ENCODE results near the gene PCDHB16.
"Not testable (repeated sequence)": the region's sequence is repeated elsewhere in the genome, so short reads cannot be mapped to it uniquely, and the experiment has no call there.

PCDHB16 gene

DNA sequence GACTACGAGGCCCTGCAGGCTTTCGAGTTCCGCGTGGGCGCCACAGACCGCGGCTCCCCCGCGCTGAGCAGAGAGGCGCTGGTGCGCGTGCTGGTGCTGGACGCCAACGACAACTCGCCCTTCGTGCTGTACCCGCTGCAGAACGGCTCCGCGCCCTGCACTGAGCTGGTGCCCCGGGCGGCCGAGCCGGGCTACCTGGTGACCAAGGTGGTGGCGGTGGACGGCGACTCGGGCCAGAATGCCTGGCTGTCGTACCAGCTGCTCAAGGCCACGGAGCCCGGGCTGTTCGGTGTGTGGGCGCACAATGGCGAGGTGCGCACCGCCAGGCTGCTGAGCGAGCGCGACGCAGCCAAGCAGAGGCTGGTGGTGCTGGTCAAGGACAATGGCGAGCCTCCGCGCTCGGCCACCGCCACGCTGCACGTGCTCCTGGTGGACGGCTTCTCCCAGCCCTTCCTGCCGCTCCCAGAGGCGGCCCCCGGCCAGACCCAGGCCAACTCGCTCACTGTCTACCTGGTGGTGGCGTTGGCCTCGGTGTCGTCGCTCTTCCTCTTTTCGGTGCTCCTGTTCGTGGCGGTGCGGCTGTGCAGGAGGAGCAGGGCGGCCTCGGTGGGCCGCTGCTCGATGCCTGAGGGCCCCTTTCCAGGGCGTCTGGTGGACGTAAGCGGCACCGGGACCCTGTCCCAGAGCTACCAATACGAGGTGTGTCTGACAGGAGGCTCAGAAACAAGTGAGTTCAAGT lies 2.1 kb downstream of the PCDHB16 start:
- DNase-seq (ENCODE audit: low spot score), result not testable (repeated sequence)

DNA sequence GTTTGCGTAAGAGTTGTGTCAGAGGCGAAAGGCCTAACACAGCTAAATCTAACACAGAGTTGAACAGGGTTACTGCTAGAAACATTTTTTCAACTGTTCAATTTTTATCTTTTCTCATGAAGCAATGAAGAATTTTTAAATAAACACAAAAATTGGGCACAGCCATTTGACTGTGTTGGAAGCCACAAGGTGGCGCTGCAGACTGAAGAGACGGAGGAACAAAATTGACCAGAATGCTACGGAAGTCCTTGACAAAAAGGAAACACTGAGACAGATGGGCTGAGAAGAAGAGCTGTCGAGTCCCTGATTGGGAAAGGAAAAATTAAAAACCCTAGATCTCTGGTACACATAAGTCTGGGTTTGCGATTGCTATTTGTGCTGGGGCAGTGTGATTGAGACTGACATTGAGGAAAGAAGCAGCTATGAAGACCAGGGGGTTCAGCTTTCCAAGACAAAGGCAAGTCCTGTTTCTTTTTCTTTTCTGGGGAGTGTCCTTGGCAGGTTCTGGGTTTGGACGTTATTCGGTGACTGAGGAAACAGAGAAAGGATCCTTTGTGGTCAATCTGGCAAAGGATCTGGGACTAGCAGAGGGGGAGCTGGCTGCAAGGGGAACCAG lies 4.8 kb downstream of the PCDHB16 start, which contains the start of gene PCDHB9:
PCDHB9 (plus strand) TSS at position 265 of the 616 bp plus-strand sequence; CDS start at position 423, 158 bp downstream.
- DNase-seq (ENCODE audit: low spot score), result no peak

DNA sequence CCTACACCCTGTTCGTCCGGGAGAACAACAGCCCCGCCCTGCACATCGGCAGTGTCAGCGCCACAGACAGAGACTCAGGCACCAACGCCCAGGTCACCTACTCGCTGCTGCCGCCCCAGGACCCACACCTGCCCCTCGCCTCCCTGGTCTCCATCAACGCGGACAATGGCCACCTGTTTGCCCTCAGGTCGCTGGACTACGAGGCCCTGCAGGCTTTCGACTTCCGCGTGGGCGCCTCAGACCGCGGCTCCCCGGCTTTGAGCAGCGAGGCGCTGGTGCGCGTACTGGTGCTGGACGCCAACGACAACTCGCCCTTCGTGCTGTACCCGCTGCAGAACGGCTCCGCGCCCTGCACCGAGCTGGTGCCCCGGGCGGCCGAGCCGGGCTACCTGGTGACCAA lies 6.5 kb downstream of the PCDHB16 start:
- DNase-seq (ENCODE audit: low spot score), result not testable (repeated sequence)

GRCh38 chr5:141189131-141189530 lies 6.9 kb downstream of the PCDHB16 start:
- not testable (repeated sequence) for DNase-seq (ENCODE audit: low spot score)

DNA sequence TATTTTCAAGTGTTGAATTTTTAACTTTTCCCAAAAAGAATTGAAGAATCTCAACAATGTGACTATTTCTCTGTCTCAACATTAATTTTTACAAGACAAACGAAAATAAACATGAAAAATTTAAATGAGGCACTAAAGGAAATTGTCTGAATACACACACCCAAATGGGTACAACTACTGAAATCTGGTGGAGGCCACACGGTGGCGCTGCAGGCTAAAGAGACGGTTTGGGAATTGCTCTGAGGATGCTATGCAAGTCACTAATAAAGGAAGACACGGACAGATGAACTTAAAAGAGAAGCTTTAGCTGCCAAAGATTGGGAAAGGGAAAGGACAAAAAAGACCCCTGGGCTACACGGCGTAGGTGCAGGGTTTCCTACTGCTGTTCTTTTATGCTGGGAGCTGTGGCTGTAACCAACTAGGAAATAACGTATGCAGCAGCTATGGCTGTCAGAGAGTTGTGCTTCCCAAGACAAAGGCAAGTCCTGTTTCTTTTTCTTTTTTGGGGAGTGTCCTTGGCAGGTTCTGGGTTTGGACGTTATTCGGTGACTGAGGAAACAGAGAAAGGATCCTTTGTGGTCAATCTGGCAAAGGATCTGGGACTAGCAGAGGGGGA lies 10.0 kb downstream of the PCDHB16 start, which contains the start of gene PCDHB10:
PCDHB10 (plus strand) TSS at position 244 of the 616 bp plus-strand sequence; CDS start at position 444, 200 bp downstream.
- DNase-seq (ENCODE audit: low spot score), result no peak

DNA sequence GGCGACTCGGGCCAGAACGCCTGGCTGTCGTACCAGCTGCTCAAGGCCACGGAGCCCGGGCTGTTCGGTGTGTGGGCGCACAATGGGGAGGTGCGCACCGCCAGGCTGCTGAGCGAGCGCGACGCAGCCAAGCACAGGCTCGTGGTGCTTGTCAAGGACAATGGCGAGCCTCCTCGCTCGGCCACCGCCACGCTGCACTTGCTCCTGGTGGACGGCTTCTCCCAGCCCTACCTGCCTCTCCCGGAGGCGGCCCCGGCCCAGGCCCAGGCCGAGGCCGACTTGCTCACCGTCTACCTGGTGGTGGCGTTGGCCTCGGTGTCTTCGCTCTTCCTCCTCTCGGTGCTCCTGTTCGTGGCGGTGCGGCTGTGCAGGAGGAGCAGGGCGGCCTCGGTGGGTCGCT lies 12.1 kb downstream of the PCDHB16 start:
- not testable (repeated sequence) for DNase-seq (ENCODE audit: low spot score)

- no peak for DNase-seq (ENCODE audit: low spot score)
Measured at GRCh38 chr5:141196363-141196762, 14.2 kb downstream of the PCDHB16 start.

GRCh38 chr5:141199359-141200235 lies 17.4 kb downstream of the PCDHB16 start, which contains the start of gene PCDHB11:
Gene PCDHB11, plus strand, starts transcription at chr5:141199627. Its CDS starts 148 bp downstream, at chr5:141199775.
- no peak for DNase-seq (ENCODE audit: low spot score)

DNA sequence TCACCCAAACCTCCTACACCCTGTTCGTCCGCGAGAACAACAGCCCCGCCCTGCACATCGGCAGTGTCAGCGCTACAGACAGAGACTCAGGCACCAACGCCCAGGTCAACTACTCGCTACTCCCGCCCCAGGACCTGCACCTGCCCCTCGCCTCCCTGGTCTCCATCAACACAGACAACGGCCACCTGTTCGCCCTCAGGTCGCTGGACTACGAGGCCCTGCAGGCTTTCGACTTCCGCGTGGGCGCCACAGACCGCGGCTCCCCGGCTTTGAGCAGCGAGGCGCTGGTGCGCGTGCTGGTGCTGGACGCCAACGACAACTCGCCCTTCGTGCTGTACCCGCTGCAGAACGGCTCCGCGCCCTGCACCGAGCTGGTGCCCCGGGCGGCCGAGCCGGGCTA lies 18.9 kb downstream of the PCDHB16 start:
- not testable (repeated sequence) for DNase-seq (ENCODE audit: low spot score)

DNA sequence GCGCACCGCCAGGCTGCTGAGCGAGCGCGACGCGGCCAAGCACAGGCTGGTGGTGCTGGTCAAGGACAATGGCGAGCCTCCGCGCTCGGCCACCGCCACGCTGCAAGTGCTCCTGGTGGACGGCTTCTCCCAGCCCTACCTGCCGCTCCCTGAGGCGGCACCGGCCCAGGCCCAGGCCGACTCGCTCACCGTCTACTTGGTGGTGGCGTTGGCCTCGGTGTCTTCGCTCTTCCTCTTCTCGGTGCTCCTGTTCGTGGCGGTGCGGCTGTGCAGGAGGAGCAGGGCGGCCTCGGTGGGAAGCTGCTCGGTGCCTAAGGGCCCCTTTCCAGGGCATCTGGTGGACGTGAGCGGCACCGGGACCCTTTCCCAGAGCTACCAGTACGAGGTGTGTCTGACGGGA lies 19.5 kb downstream of the PCDHB16 start:
- not testable (repeated sequence) for DNase-seq (ENCODE audit: low spot score)

DNA sequence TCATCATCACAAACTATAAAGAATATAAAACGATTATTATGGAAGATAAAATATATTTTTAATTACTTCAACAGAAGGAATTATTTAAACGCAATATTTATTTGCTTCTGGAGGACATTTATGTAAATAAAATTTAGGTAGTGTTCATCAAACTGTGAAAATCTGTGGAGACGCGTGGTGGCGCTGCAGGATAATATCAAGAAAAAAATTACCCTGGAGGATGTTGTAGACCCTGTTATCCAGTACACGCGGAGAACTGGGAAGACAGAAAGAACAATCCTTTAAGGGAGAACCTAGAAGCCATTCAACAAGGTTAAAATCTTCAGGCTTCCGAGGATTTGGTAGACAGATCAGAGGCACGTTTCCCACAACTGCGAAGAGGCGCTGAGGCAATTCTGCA lies 26.3 kb downstream of the PCDHB16 start, which contains the start of gene PCDHB12:
PCDHB12 (plus strand) TSS at position 242 of the 400 bp plus-strand sequence. CDS start 189 bp downstream, outside the sequence.
- DNase-seq (ENCODE audit: low spot score), result no peak

DNA sequence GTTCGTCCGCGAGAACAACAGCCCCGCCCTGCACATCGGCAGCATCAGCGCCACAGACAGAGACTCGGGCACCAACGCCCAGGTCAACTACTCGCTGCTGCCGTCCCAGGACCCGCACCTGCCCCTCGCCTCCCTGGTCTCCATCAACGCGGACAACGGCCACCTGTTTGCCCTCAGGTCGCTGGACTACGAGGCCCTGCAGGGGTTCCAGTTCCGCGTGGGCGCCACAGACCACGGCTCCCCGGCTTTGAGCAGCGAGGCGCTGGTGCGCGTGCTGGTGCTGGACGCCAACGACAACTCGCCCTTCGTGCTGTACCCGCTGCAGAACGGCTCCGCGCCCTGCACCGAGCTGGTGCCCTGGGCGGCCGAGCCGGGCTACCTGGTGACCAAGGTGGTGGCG lies 28.1 kb downstream of the PCDHB16 start:
- DNase-seq (ENCODE audit: low spot score), result not testable (repeated sequence)

DNA sequence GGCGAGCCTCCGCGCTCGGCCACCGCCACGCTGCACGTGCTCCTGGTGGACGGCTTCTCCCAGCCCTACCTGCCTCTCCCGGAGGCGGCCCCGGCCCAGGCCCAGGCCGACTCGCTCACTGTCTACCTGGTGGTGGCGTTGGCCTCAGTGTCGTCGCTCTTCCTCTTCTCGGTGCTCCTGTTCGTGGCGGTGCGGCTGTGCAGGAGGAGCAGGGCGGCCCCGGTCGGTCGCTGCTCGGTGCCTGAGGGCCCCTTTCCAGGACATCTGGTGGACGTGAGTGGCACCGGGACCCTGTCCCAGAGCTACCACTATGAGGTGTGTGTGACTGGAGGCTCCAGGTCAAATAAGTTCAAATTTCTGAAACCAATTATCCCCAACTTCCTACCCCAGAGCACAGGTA lies 28.7 kb downstream of the PCDHB16 start:
- not testable (repeated sequence) for DNase-seq (ENCODE audit: low spot score)

- not testable (repeated sequence) for DNase-seq (ENCODE audit: low spot score)
Measured at GRCh38 chr5:141213656-141214339, 31.6 kb downstream of the PCDHB16 start, which contains the start of gene PCDHB13. Gene PCDHB13, plus strand, starts transcription at chr5:141213919. Its CDS starts 205 bp downstream, at chr5:141214124.

DNA sequence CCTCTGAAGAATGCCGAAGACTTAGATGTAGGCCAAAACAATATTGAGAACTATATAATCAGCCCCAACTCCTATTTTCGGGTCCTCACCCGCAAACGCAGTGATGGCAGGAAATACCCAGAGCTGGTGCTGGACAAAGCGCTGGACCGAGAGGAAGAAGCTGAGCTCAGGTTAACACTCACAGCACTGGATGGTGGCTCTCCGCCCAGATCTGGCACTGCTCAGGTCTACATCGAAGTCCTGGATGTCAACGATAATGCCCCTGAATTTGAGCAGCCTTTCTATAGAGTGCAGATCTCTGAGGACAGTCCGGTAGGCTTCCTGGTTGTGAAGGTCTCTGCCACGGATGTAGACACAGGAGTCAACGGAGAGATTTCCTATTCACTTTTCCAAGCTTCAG lies 32.4 kb downstream of the PCDHB16 start:
- DNase-seq (ENCODE audit: low spot score), result not testable (repeated sequence)

DNA sequence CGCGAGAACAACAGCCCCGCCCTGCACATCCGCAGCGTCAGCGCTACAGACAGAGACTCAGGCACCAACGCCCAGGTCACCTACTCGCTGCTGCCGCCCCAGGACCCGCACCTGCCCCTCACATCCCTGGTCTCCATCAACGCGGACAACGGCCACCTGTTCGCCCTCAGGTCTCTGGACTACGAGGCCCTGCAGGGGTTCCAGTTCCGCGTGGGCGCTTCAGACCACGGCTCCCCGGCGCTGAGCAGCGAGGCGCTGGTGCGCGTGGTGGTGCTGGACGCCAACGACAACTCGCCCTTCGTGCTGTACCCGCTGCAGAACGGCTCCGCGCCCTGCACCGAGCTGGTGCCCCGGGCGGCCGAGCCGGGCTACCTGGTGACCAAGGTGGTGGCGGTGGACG lies 33.3 kb downstream of the PCDHB16 start:
- not testable (repeated sequence) for DNase-seq (ENCODE audit: low spot score)

GRCh38 chr5:141216035-141216434 lies 33.8 kb downstream of the PCDHB16 start:
- not testable (repeated sequence) for DNase-seq (ENCODE audit: low spot score)

GRCh38 chr5:141223112-141223783 lies 41.1 kb downstream of the PCDHB16 start, which contains the start of gene PCDHB14:
Gene PCDHB14, plus strand, starts transcription at chr5:141223343. Its CDS starts 163 bp downstream, at chr5:141223506.
- peak; percentile 34 for DNase-seq (ENCODE audit: low spot score)

- DNase-seq (ENCODE audit: low spot score), result not testable (repeated sequence)
Measured at GRCh38 chr5:141224844-141225243, 42.7 kb downstream of the PCDHB16 start.

GRCh38 chr5:141225421-141225820 lies 43.2 kb downstream of the PCDHB16 start:
- not testable (repeated sequence) for DNase-seq (ENCODE audit: low spot score)
